Measurements from ENCODE around the gene NKD2. TPM values are rescaled to one million over a fixed set of nuclear protein-coding genes. Genes with fewer than 3 reads are reported as not detected.

Gene NKD2
- total RNA-seq, 1 experiment from 2014 or later = 2.8 TPM

GRCh38 chr5:1029945-1030625, 21.5 kb downstream of the NKD2 start:
- DNase-seq (ENCODE audit: low spot score) = no peak

GRCh38 chr5:1030801-1031271, 22.2 kb downstream of the NKD2 start:
- DNase-seq (ENCODE audit: low spot score) = no peak

- no peak for DNase-seq (ENCODE audit: low spot score)
Observed at GRCh38 chr5:1031306-1031959, 22.8 kb downstream of the NKD2 start.

GRCh38 chr5:1032011-1032410, 23.4 kb downstream of the NKD2 start:
- no peak for DNase-seq (ENCODE audit: low spot score)

- DNase-seq (ENCODE audit: low spot score) = no peak
Observed at GRCh38 chr5:1032551-1033027, 24.0 kb downstream of the NKD2 start.

GRCh38 chr5:1033178-1033577, 24.6 kb downstream of the NKD2 start:
- no peak for DNase-seq (ENCODE audit: low spot score)

GRCh38 chr5:1033606-1034420, 25.2 kb downstream of the NKD2 start:
- no peak for DNase-seq (ENCODE audit: low spot score)

GRCh38 chr5:1034421-1034905, 25.9 kb downstream of the NKD2 start:
- DNase-seq (ENCODE audit: low spot score) = no peak

- no peak for DNase-seq (ENCODE audit: low spot score)
Observed at GRCh38 chr5:1034986-1035385, 26.4 kb downstream of the NKD2 start.

- no peak for DNase-seq (ENCODE audit: low spot score)
Observed at GRCh38 chr5:1035421-1036405, 27.1 kb downstream of the NKD2 start.

GRCh38 chr5:1036504-1037122, 28.0 kb downstream of the NKD2 start:
- no peak for DNase-seq (ENCODE audit: low spot score)

- no peak for DNase-seq (ENCODE audit: low spot score)
Observed at GRCh38 chr5:1037123-1037670, 28.6 kb downstream of the NKD2 start.

- no peak for DNase-seq (ENCODE audit: low spot score)
Observed at GRCh38 chr5:1037671-1038416, 29.2 kb downstream of the NKD2 start.

- no peak for DNase-seq (ENCODE audit: low spot score)
Observed at GRCh38 chr5:1038417-1039209, 30.0 kb downstream of the NKD2 start.

- DNase-seq (ENCODE audit: low spot score) = no peak
Observed at GRCh38 chr5:1039210-1039548, 30.6 kb downstream of the NKD2 start.

GRCh38 chr5:1039706-1040260, 31.2 kb downstream of the NKD2 start:
- DNase-seq (ENCODE audit: low spot score) = no peak

GRCh38 chr5:1040571-1040970, 32.0 kb downstream of the NKD2 start:
- no peak for DNase-seq (ENCODE audit: low spot score)
